Muscle layer of colon (tissue), 2 donors: Measurements from ENCODE around the gene RECQL5.
A peak's percentile ranks its signal among the peaks of the same experiment; 100 is the strongest.

Experiments used
- H3K27ac ChIP-seq: one replicate; pipeline ENCODE4 v1.7.0; 2013; ENCODE audit warnings: low read depth, mild to moderate bottlenecking, low read length, moderate library complexity
- H3K27me3 ChIP-seq, 2 donors: one replicate each; pipeline ENCODE4 v1.7.0; 2013; ENCODE audit warnings: low read length in 2 of 2, mild to moderate bottlenecking in 2 of 2; ENCODE audit not compliant: insufficient read depth in 2 of 2, control insufficient read depth in 1 of 2
- H3K36me3 ChIP-seq: one replicate; pipeline ENCODE4 v1.7.0; 2013; ENCODE audit warnings: mild to moderate bottlenecking, low read length; ENCODE audit not compliant: insufficient read depth
- H3K4me1 ChIP-seq: one replicate; pipeline ENCODE4 v1.7.0; 2013; ENCODE audit warnings: mild to moderate bottlenecking, low read length; ENCODE audit not compliant: insufficient read depth
- H3K4me3 ChIP-seq, 2 donors: one replicate each; pipeline ENCODE4 v1.7.0; 2013; ENCODE audit warnings: low read length in 2 of 2, low read depth in 1 of 2, mild to moderate bottlenecking in 1 of 2, moderate library complexity in 1 of 2
- H3K9ac ChIP-seq: one replicate; pipeline ENCODE4 v1.7.0; 2013; ENCODE audit warnings: low read length
- H3K9me3 ChIP-seq: one replicate; pipeline ENCODE4 v1.7.0; 2013; ENCODE audit warnings: mild to moderate bottlenecking, low read length
- donor health status: abdominal sarcoma.
- donor health status: Adenocarcinoma of cecum.

The RECQL5 gene

GRCh38 chr17:75684924-75685323, 18.0 kb upstream of the RECQL5 start:
- peaks cover 7% of the 10 kb centered on the region for H3K36me3 ChIP-seq
- H3K27ac ChIP-seq: no peak overlapping the region
- no peaks in the 10 kb centered on the region for H3K9me3 ChIP-seq
- H3K4me1 ChIP-seq: peaks cover 11% of the 10 kb centered on the region
- H3K4me3 ChIP-seq: no peak overlapping the region
- H3K27me3 ChIP-seq: no peaks in the 10 kb centered on the region
- no peak overlapping the region for H3K9ac ChIP-seq

- Histone ChIP-seq H3K27ac (no peak overlapping the region), H3K9me3 (no peaks in the 10 kb centered on the region), H3K4me3 (no peak overlapping the region), H3K4me1 (peaks cover 9% of the 10 kb centered on the region), H3K27me3 (no peaks in the 10 kb centered on the region), H3K36me3 (peaks cover 14% of the 10 kb centered on the region), H3K9ac (no peak overlapping the region)
These were observed 17.3 kb upstream of the RECQL5 start for GRCh38 chr17:75684249-75684648.

GRCh38 chr17:75683583-75683982, 16.6 kb upstream of the RECQL5 start:
- no peak overlapping the region for H3K9ac ChIP-seq
- H3K4me1 ChIP-seq: peaks cover 8% of the 10 kb centered on the region
- no peak overlapping the region for H3K27ac ChIP-seq
- no peaks in the 10 kb centered on the region for H3K9me3 ChIP-seq
- H3K27me3 ChIP-seq: no peaks in the 10 kb centered on the region
- H3K4me3 ChIP-seq: no peak overlapping the region
- H3K36me3 ChIP-seq: peaks cover 16% of the 10 kb centered on the region

- Histone ChIP-seq H3K27me3 (no peaks in the 10 kb centered on the region), H3K9me3 (no peaks in the 10 kb centered on the region), H3K4me3 (no peak overlapping the region), H3K36me3 (peaks cover 24% of the 10 kb centered on the region), H3K9ac (no peak overlapping the region), H3K27ac (no peak overlapping the region), H3K4me1 (peaks cover 8% of the 10 kb centered on the region)
These were observed 14.3 kb upstream of the RECQL5 start for GRCh38 chr17:75681289-75681688.

GRCh38 chr17:75680431-75680830, 13.5 kb upstream of the RECQL5 start:
- H3K4me1 ChIP-seq: peaks cover 2% of the 10 kb centered on the region

GRCh38 chr17:75679706-75680211, 12.8 kb upstream of the RECQL5 start:
- Histone ChIP-seq H3K4me3 (no peak overlapping the region), H3K27me3 (no peaks in the 10 kb centered on the region), H3K36me3 (peaks cover 24% of the 10 kb centered on the region), H3K27ac (no peak overlapping the region), H3K9ac (no peak overlapping the region), H3K4me1 (no peaks in the 10 kb centered on the region), H3K9me3 (no peaks in the 10 kb centered on the region)

More at GRCh38 chr17:75680431-75680830, 13.5 kb upstream of the RECQL5 start:
- Histone ChIP-seq H3K36me3 (peaks cover 24% of the 10 kb centered on the region), H3K9ac (no peak overlapping the region), H3K27ac (no peak overlapping the region), H3K4me3 (no peak overlapping the region), H3K9me3 (no peaks in the 10 kb centered on the region), H3K27me3 (no peaks in the 10 kb centered on the region)

- peaks cover 43% of the 10 kb centered on the region for H3K36me3 ChIP-seq
- no peak overlapping the region for H3K4me3 ChIP-seq
- no peaks in the 10 kb centered on the region for H3K27me3 ChIP-seq
- no peak overlapping the region for H3K27ac ChIP-seq
- H3K9ac ChIP-seq: no peak overlapping the region
- no peaks in the 10 kb centered on the region for H3K4me1 ChIP-seq
- no peaks in the 10 kb centered on the region for H3K9me3 ChIP-seq
These were observed 9.5 kb upstream of the RECQL5 start for GRCh38 chr17:75676461-75676860.

GRCh38 chr17:75673487-75673886, 6.5 kb upstream of the RECQL5 start:
- H3K27ac ChIP-seq: no peak overlapping the region
- no peaks in the 10 kb centered on the region for H3K9me3 ChIP-seq
- no peak overlapping the region for H3K9ac ChIP-seq
- H3K36me3 ChIP-seq: peaks cover 38% of the 10 kb centered on the region
- H3K4me1 ChIP-seq: peaks cover 3% of the 10 kb centered on the region
- H3K27me3 ChIP-seq: no peaks in the 10 kb centered on the region
- no peak overlapping the region for H3K4me3 ChIP-seq

- H3K27me3 ChIP-seq: no peaks in the 10 kb centered on the region
- no peak overlapping the region for H3K27ac ChIP-seq
- H3K4me1 ChIP-seq: peaks cover 11% of the 10 kb centered on the region
- H3K9me3 ChIP-seq: no peaks in the 10 kb centered on the region
- no peak overlapping the region for H3K4me3 ChIP-seq
- peaks cover 31% of the 10 kb centered on the region for H3K36me3 ChIP-seq
- H3K9ac ChIP-seq: no peak overlapping the region
These were observed 5.1 kb upstream of the RECQL5 start for GRCh38 chr17:75672011-75672410.

- no peak overlapping the region for H3K9ac ChIP-seq
- no peak overlapping the region for H3K27ac ChIP-seq
- H3K27me3 ChIP-seq: no peaks in the 10 kb centered on the region
- H3K9me3 ChIP-seq: no peaks in the 10 kb centered on the region
- H3K4me1 ChIP-seq: peaks cover 17% of the 10 kb centered on the region
- no peak overlapping the region for H3K4me3 ChIP-seq
- H3K36me3 ChIP-seq: peaks cover 31% of the 10 kb centered on the region
These were observed 3.9 kb upstream of the RECQL5 start for GRCh38 chr17:75670868-75671267.

GRCh38 chr17:75668489-75668888, 1.5 kb upstream of the RECQL5 start:
- Histone ChIP-seq H3K4me1 (peaks cover 19% of the 10 kb centered on the region), H3K27ac (no peak overlapping the region), H3K9me3 (no peaks in the 10 kb centered on the region), H3K9ac (no peak overlapping the region), H3K4me3 (peak overlapping the region in 1 of 2 donors; percentile 96), H3K36me3 (peaks cover 35% of the 10 kb centered on the region), H3K27me3 (no peaks in the 10 kb centered on the region)

- peak overlapping the region; percentile 84 for H3K27ac ChIP-seq
- peak overlapping the region; percentile 88 to 96 for H3K4me3 ChIP-seq
- H3K9ac ChIP-seq: peak overlapping the region; percentile 90
- no peaks in the 10 kb centered on the region for H3K27me3 ChIP-seq
- peaks cover 31% of the 10 kb centered on the region for H3K36me3 ChIP-seq
- no peaks in the 10 kb centered on the region for H3K9me3 ChIP-seq
- H3K4me1 ChIP-seq: peaks cover 19% of the 10 kb centered on the region
These were observed 871 bp upstream of the RECQL5 start for GRCh38 chr17:75667825-75668224.
